ENCODE measurements around the gene CPSF6. TPM values are rescaled to one million over a fixed set of nuclear protein-coding genes. Genes with fewer than 3 reads are reported as not detected.
A peak's percentile ranks its signal among the peaks of the same experiment; 100 is the strongest.

CPSF6 gene
- total and polyA plus RNA-seq, 2 donors (not counting 3 experiments of a cell fraction or from before 2014, with no cell fraction given), result 55.8 to 91.7 TPM

- ChIA-PET POLR2A (no interaction called here), CTCF (no interaction called here)
- no peaks in the 10 kb centered on the region for H4K20me1 ChIP-seq (replicated peaks; ENCODE audit: control insufficient read depth, extremely low read depth, insufficient read depth, low read length)
- no peaks in the 10 kb centered on the region for H3K4me1 ChIP-seq (ENCODE audit: control insufficient read depth, extremely low read depth, insufficient read depth, low read length)
- no peak overlapping the region for H3K4me2 ChIP-seq (ENCODE audit: insufficient read depth, low read length)
- intact Hi-C loops (cut with micrococcal nuclease), result no loop called here
- no peaks in the 10 kb centered on the region for H3K9me1 ChIP-seq (replicated peaks; ENCODE audit: control insufficient read depth, extremely low read depth, insufficient read depth, low read length)
- no peak for FAIRE-seq
- no peaks in the 10 kb centered on the region for H3K9me3 ChIP-seq (replicated peaks; ENCODE audit: control insufficient read depth, insufficient read depth, low read length)
- BruUV-seq (replicated peaks), result no TSS peak
- dilution Hi-C loops (cut with MboI; ENCODE audit: extremely low pct_ligation_motif_present, low sequenced_read_pairs), result no loop called here
- H3K27me3 ChIP-seq (ENCODE audit: control insufficient read depth in 2 of 2, insufficient read depth in 2 of 2, low read length in 2 of 2), result no peaks in the 10 kb centered on the region
- H3K79me2 ChIP-seq (ENCODE audit: control insufficient read depth, insufficient read depth, low read length), result no peaks in the 10 kb centered on the region
- peaks cover 0 to 11% of the 10 kb centered on the region in 2 experiments for H3K36me3 ChIP-seq (ENCODE audit: control insufficient read depth in 2 of 2, extremely low read depth in 1 of 2, insufficient read depth in 2 of 2, low read length in 2 of 2)
- TF ChIP-seq POLR2AphosphoS5 (IDR thresholded peaks at IDR 0.05; ENCODE audit: insufficient read depth, low read depth, low read length) (no peak), GATA2 (IDR thresholded peaks at IDR 0.05; ENCODE audit: insufficient read depth, insufficient read length, low read depth, low read length) (no peak), MAX (IDR thresholded peaks at IDR 0.05; ENCODE audit: insufficient read depth, insufficient read length) (no peak), POLR2A (IDR thresholded peaks at IDR 0.05; ENCODE audit: low read depth, low read length) (no peak), JUN (IDR thresholded peaks at IDR 0.05; ENCODE audit: borderline replicate concordance, insufficient read depth, insufficient read length, low read depth) (no peak)
- no peak overlapping the region for H3K4me3 ChIP-seq (replicated peaks in 1 of 3; ENCODE audit: insufficient read depth in 1 of 3, low read depth in 1 of 3, low read length in 3 of 3)
- DNase-seq (ENCODE audit: low read depth, low spot score), result no peak
- no peak overlapping the region for H3K27ac ChIP-seq (ENCODE audit: insufficient read depth, low read depth, low read length)
- no peak overlapping the region for H3K9ac ChIP-seq (replicated peaks; ENCODE audit: extremely low read depth, insufficient read depth, low read length)
- no peak overlapping the region for H2AFZ ChIP-seq (ENCODE audit: low read depth, low read length)
These were observed 33.1 kb downstream of the CPSF6 start for GRCh38 chr12:69272511-69272910.

- peaks cover 0 to 8% of the 10 kb centered on the region in 2 experiments for H3K36me3 ChIP-seq (ENCODE audit: control insufficient read depth in 2 of 2, extremely low read depth in 1 of 2, insufficient read depth in 2 of 2, low read length in 2 of 2)
- no peak for FAIRE-seq
- no peaks in the 10 kb centered on the region for H3K9me1 ChIP-seq (replicated peaks; ENCODE audit: control insufficient read depth, extremely low read depth, insufficient read depth, low read length)
- H2AFZ ChIP-seq (ENCODE audit: low read depth, low read length), result no peak overlapping the region
- ChIA-PET CTCF (interaction anchor here (0.9 to 1.3 kb wide), 4 partner anchors 10 to 21 kb away, joined by 3 to 6 read pairs (median 5); no protein-coding TSS in a partner anchor), POLR2A (no interaction called here)
- no peaks in the 10 kb centered on the region for H4K20me1 ChIP-seq (replicated peaks; ENCODE audit: control insufficient read depth, extremely low read depth, insufficient read depth, low read length)
- no peaks in the 10 kb centered on the region for H3K9me3 ChIP-seq (replicated peaks; ENCODE audit: control insufficient read depth, insufficient read depth, low read length)
- H3K27ac ChIP-seq (ENCODE audit: insufficient read depth, low read depth, low read length), result no peak overlapping the region
- peak; percentile 54 for DNase-seq (ENCODE audit: low read depth, low spot score)
- BruUV-seq (replicated peaks), result no TSS peak
- no peaks in the 10 kb centered on the region for H3K79me2 ChIP-seq (ENCODE audit: control insufficient read depth, insufficient read depth, low read length)
- no peak overlapping the region for H3K9ac ChIP-seq (replicated peaks; ENCODE audit: extremely low read depth, insufficient read depth, low read length)
- H3K4me3 ChIP-seq (replicated peaks in 1 of 3; ENCODE audit: insufficient read depth in 1 of 3, low read depth in 1 of 3, low read length in 3 of 3), result no peak overlapping the region
- dilution Hi-C loops (cut with MboI; ENCODE audit: extremely low pct_ligation_motif_present, low sequenced_read_pairs) (no loop called here), intact Hi-C loops (cut with micrococcal nuclease) (no loop called here)
- H3K4me2 ChIP-seq (ENCODE audit: insufficient read depth, low read length), result no peak overlapping the region
- H3K4me1 ChIP-seq (ENCODE audit: control insufficient read depth, extremely low read depth, insufficient read depth, low read length), result no peaks in the 10 kb centered on the region
- H3K27me3 ChIP-seq (ENCODE audit: control insufficient read depth in 2 of 2, insufficient read depth in 2 of 2, low read length in 2 of 2), result no peaks in the 10 kb centered on the region
- TF ChIP-seq MAX (IDR thresholded peaks at IDR 0.05; ENCODE audit: insufficient read depth, insufficient read length), result no peak
- TF ChIP-seq CTCF (IDR thresholded peaks at IDR 0.05; ENCODE audit: extremely low read depth in 1 of 2, insufficient read depth in 1 of 2, low read depth in 1 of 2, low read length in 2 of 2), result no peak
- no peak for TF ChIP-seq POLR2A (IDR thresholded peaks at IDR 0.05; ENCODE audit: low read depth, low read length)
- TF ChIP-seq MYC (IDR thresholded peaks at IDR 0.05; ENCODE audit: low read depth, low read length), result no peak
- TF ChIP-seq GATA2 (IDR thresholded peaks at IDR 0.05; ENCODE audit: insufficient read depth, insufficient read length, low read depth, low read length), result no peak
- TF ChIP-seq FOS (IDR thresholded peaks at IDR 0.05; ENCODE audit: borderline replicate concordance, insufficient read depth, low read length), result peak; percentile 43
- no peak for TF ChIP-seq EZH2 (IDR thresholded peaks at IDR 0.05; ENCODE audit: borderline replicate concordance, low read depth, low read length, severe bottlenecking)
- no peak for TF ChIP-seq JUN (IDR thresholded peaks at IDR 0.05; ENCODE audit: borderline replicate concordance, insufficient read depth, insufficient read length, low read depth)
These were observed 35.5 kb downstream of the CPSF6 start for GRCh38 chr12:69274861-69275260.

All from endothelial cell of umbilical vein (primary cell).